ENCODE results near the gene TMEM220.

Gene TMEM220

GRCh38 chr17:10756185-10756584, 26.4 kb upstream of the TMEM220 start:
- H3K4me3 ChIP-seq (ENCODE audit: low read depth, low read length) = no peak overlapping the region
- TF ChIP-seq, protein P1, sequence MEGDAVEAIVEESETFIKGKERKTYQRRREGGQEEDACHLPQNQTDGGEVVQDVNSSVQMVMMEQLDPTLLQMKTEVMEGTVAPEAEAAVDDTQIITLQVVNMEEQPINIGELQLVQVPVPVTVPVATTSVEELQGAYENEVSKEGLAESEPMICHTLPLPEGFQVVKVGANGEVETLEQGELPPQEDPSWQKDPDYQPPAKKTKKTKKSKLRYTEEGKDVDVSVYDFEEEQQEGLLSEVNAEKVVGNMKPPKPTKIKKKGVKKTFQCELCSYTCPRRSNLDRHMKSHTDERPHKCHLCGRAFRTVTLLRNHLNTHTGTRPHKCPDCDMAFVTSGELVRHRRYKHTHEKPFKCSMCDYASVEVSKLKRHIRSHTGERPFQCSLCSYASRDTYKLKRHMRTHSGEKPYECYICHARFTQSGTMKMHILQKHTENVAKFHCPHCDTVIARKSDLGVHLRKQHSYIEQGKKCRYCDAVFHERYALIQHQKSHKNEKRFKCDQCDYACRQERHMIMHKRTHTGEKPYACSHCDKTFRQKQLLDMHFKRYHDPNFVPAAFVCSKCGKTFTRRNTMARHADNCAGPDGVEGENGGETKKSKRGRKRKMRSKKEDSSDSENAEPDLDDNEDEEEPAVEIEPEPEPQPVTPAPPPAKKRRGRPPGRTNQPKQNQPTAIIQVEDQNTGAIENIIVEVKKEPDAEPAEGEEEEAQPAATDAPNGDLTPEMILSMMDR (IDR thresholded peaks at IDR 0.05; ENCODE audit: control insufficient read depth, extremely low read depth, insufficient read depth) = no peak
- no peak for DNase-seq (ENCODE audit: low read depth)

- DNase-seq (ENCODE audit: low read depth) = no peak
- TF ChIP-seq, protein P1 (IDR thresholded peaks at IDR 0.05; ENCODE audit: control insufficient read depth, extremely low read depth, insufficient read depth) = no peak
- no peak overlapping the region for H3K4me3 ChIP-seq (ENCODE audit: low read depth, low read length)
These were observed 25.8 kb upstream of the TMEM220 start for GRCh38 chr17:10755592-10756127.

GRCh38 chr17:10754861-10755591, 25.2 kb upstream of the TMEM220 start:
- no peak overlapping the region for H3K4me3 ChIP-seq (ENCODE audit: low read depth, low read length)
- no peak for DNase-seq (ENCODE audit: low read depth)
- TF ChIP-seq, protein P1 (IDR thresholded peaks at IDR 0.05; ENCODE audit: control insufficient read depth, extremely low read depth, insufficient read depth) = no peak

GRCh38 chr17:10754109-10754508, 24.3 kb upstream of the TMEM220 start:
- DNase-seq (ENCODE audit: low read depth) = no peak
- TF ChIP-seq, protein P1 (IDR thresholded peaks at IDR 0.05; ENCODE audit: control insufficient read depth, extremely low read depth, insufficient read depth) = peak; percentile 5; the same call in 1 of the 2 replicates
- H3K4me3 ChIP-seq (ENCODE audit: low read depth, low read length) = no peak overlapping the region

DNA sequence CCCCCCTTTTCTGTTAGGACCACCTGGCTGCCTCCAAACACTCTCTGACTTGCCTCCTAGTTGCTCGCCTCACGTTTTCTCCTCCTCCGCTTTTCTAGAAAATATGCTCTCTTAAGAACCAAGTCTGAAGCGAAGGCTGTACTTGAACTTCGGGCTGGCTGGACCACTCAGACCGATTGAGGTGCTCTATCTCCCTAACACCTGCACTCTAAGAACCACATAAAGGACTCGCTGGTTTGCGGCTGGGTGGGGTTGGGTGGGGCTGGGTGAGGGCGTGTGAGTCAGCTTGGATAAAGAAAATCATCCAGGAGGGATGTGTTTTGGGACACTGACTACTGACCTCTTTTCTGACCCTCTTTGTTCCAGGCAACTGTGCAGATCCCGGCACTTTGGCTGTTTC, 22.9 kb upstream of the TMEM220 start:
- no peak for DNase-seq (ENCODE audit: low read depth)
- TF ChIP-seq, protein P1 (IDR thresholded peaks at IDR 0.05; ENCODE audit: control insufficient read depth, extremely low read depth, insufficient read depth) = no peak
- H3K4me3 ChIP-seq (ENCODE audit: low read depth, low read length) = no peak overlapping the region

DNA sequence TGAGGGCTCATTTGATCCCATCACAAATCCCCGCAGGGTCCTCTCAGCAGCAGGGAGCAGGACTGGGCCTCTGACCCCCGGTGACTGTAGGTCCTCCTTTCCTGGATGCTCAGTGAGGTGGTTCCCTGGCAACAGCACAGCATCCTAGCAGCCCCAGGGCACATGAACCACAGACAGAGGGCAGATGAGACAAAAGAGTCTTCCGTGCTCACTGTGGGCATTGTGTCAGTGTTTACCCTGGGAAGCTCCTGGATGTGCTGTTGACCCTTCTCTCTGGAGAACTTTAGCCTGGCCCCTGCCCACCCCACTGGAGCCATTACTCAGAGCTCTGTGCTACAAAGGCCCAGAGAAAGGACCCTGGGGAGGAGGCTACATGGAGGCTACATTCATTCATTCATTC, 21.7 kb upstream of the TMEM220 start:
- H3K4me3 ChIP-seq (ENCODE audit: low read depth, low read length) = no peak overlapping the region
- DNase-seq (ENCODE audit: low read depth) = no peak
- TF ChIP-seq, protein P1 (IDR thresholded peaks at IDR 0.05; ENCODE audit: control insufficient read depth, extremely low read depth, insufficient read depth) = no peak

DNA sequence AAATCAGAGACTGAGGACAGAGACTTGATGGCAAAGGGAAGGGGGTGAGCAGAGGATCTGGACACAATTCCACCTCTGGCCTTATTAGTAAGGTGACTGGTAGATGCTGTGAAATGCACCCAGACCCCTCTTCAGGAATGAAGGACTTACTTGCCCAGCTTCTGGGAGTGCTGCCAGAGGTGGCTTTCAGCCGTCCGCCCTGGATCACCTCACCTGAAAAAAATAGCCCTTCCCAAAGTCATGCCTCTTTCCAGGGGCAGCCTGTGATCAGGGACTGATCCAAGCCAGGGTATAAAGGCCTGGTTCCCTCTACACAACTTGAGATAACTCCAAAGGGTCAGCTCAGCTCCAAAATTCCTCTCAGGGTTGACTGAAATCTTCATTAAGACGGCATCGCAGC, 20.4 kb upstream of the TMEM220 start:
- no peak overlapping the region for H3K4me3 ChIP-seq (ENCODE audit: low read depth, low read length)
- TF ChIP-seq, protein P1 (IDR thresholded peaks at IDR 0.05; ENCODE audit: control insufficient read depth, extremely low read depth, insufficient read depth) = no peak
- no peak for DNase-seq (ENCODE audit: low read depth)
